Activated CD8-positive, alpha-beta memory T cell treated with anti-CD3 and anti-CD28 coated beads, Interleukin-2, amount 50 U/mL, for 48 hours (primary cell): ENCODE measurements around the gene XPNPEP1.
A peak's percentile ranks its signal among the peaks of the same experiment; 100 is the strongest.

Experiments
- DNase-seq: peaks from one replicate; pipeline ENCODE4 v3.0.0-alpha.2; 2020

XPNPEP1 gene

DNA sequence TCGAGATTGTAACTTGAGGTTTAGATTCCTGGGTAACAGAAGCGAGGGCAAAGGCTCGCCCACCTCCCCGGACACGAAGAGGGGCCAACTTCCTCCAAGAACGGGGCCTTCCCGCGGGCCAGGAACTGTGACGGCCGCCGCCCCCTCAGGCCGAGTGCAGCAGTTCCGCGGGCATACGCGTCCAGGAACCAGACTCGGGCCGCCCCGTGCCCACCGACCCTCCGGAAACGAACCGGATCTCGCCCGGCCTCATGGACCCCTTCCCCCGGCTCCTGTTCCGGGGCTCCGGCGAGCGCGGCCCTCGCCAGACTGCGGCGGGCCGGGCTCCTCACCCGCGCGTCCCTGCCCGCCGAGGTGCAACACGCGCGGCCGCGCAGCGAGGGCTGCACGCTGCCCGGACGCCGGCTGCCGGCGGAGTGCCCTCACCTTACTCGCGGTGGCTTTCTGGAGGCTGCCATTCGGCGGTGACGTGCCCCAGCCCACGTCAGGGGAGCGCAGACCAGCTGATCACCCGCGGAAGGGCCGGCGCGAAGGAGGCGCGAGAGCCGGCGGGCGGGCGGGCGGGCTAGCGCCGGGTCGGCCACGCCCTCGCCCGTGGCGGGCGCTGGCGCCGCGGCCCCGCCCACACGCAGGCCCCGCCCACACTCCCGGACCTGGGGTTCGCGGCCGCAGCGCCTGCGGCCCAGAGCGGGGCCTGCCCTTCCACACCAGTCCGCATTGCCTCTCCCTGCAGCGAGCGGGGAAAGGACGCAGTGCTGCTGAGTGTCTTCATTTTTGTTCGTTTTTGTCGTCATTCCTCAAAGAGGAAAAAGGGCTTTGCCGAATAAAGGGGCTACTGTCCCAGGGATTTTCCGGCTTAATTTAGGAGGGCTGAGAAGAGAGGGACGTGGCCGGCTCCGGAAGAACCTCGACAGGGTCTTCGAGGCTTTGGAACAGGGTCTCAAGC lies at the start of gene XPNPEP1:
Gene XPNPEP1 (minus strand): TSS at position 536 of the 946 bp plus-strand sequence. CDS start 78 bp downstream, at position 458.
- peak; percentile 89 for DNase-seq

DNA sequence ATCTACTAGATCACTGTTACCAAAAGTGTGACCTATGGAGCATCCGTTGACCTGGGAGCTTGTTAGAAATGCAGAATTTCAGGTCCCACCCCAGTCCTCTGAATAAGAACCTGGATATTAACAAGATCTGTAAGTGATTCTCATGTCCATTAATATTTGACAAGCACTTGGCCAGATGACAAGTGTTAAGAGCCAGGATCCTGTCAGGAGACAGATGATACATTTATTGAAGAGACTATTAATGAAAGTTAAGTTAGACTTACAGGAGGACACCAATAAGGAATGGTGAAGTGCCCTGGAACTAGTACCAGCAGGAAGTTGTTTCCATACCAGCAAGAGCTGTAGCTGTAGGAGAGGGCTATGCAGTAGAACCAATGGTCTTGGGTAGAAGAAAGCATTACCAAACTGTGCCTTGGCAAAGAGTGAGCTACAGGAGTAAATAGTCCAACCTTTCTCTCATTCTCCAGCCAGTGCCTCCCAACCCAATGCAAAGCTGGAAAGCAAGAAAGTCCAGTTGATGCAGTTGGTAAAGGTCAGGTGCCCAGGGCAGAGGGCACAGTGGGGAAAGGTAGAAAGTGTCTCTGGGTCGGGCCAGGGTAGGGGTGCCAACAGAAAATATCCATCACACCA lies 49.2 kb upstream of the XPNPEP1 start:
- no peak for DNase-seq

DNA sequence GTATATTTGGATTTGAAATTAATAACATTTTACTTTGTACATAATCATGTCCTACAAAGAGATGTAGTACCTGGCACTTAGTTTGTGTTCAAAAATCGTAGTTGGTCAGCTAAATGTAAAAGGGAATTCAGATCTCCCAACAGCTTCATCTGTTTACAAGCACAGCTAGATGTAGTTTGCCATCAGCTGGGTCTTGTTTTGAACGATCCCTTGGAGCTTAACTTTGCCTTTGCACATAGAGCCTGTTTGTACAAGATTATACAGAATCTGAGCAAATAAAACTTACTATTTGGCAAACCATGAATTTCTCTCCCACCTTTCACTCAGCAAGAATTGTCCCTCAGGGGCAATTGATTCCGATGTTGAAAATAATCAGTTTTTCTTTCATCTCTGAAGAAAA lies 48.3 kb upstream of the XPNPEP1 start:
- no peak for DNase-seq

DNA sequence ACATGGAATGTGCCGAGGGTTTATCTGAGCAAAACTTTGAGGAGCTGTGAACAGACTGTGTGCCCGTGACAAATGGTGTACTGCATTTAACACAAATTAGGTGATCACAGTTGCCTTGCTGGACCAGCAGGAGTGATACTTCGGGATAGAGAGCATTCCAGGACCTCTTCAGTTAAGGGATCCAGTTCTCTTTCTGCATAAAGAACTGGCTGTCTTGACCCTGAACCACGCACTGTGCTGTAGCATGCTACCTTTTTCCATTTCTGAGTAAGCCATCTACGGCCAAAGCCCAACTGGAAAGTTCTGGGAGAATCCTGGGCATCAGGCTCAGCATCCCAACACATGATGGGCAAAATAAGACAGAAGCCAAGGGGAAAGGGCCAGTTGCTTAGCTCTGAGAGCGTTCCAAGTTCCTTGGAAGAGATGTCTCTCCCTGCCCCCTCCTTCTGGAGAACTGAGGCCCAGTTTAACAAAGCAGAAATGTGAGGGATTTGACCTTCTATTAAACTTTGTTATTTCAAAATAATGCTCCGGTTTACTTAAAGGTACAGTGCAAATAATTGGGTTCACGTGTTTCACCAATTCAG lies 46.5 kb upstream of the XPNPEP1 start:
- no peak for DNase-seq

DNA sequence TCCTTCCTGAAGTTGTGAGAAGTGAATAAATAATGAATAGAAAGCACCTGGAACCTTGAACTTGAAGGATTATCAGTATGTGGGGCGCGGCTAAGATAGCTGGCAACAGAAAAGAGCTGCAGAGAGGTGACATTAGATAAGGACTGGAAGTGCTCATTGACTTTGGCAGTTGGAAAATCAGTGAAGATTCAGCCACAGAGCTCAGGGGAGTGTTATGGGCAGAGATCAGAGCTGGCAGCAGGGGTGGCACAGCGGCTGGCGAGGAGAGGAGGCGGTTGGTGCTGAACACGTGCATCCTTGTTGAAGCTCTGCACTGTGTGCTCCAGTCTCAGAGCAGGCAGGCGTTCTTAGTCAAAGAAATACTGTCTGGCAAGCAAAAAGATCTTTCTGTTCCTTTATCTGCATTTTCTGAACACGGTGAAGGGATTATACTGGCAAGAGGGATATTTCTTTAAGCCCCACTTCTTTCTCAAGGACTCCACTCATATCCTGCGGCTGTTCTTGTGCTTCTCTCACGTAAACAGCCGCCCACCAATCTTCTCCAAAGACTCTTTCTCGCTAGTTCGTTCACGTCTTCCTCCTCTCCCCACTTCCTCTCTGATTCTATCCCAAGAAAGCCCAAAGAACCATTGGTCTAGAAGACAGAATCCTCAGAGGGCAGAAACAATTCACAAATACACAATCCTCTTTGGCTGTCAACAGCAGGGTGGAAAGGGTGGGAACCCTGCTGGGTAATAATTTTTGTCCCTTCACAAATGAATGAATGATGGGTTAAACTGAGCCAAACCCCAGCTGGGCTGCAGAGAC lies 45.8 kb upstream of the XPNPEP1 start:
- DNase-seq: no peak

DNA sequence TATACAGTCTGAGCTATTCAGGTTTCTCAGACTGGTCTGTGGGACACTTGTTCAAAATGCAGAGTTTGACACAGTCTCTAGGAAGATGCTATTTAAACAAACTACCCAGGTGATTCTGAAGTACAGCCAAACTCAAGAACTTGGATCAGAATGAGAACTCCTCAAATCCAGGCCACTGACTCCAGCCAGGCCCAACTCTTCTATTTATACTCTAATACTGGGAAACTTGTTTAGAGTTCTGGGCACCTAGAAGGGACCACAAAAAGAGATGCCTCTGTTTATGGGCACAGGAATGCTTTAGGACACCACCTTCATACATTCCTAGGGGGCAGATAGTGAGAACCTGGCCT lies 44.4 kb upstream of the XPNPEP1 start:
- DNase-seq: no peak

DNA sequence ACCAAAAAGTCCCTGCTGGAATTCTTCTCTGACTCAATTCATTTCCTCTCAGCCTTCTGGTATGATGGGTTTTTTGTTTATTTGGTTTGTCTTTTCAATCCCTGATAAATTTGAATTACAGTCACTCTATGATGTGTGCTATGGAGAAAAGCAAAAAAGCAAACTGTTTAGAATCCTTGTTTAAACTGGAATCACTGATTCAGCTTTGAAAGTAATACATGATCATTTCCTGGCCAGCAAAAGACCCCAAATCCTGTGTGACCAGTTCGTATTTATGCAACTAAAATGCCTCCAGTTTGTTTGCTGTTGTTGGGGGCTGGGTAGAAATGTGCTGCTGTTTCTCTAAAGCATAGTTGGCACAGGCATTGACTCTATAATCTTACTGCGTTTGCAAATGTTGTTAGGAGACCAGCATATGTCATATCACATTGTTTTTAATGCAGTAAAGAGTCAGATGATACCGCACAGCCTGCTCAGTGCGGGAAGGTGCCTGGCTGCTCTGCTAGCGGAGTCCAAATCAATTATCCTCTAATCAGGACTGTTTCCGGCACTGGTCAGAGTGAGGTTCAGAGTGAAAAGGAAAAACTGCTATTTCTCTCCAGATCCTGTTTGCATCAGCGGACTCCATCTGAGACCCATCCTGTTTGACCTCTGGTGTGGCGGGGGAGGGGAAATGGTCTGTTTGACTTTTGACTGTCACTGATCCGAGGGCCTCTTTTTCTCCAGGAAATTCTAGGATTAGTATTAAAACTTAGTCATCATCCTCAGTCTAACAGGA lies 43.8 kb upstream of the XPNPEP1 start:
- DNase-seq: no peak

DNA sequence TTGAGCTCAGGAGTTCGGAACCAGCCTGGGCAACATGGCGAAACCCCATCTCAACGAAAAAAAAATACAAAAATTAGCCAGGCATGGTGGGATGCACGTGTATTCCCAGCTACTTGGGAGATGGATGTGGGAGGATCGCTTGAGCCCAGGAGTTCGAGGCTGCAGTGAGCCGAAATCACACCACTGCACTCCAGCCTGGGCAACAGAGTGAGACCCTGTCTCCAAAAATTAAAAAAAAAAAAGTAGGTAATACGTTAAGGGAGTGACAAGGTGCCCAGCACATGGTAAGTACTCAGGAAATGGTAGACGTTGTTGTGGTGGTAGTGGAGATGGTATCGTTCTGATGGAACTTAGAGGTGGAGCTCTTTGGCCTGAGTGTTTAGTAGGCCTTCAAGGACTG lies 41.0 kb upstream of the XPNPEP1 start:
- no peak for DNase-seq

DNA sequence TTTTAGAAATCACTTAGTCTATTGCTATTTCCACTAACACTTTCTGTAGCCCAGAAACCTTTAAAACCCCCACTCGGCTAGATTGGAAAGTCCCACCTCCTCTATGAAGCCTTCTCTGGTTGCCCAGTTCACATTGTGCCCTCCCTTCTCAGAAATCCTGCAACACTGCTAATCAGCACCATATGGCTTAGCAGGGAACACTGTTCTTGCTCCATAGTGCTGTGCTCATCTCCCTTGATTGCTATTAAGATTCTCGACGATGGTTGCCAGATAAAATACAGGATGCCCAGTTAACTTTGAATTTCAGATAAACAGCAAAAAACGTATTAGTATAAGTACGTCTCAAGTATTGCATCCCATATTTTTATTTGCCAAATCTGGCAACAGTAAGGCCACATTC lies 40.1 kb upstream of the XPNPEP1 start:
- DNase-seq: no peak

DNA sequence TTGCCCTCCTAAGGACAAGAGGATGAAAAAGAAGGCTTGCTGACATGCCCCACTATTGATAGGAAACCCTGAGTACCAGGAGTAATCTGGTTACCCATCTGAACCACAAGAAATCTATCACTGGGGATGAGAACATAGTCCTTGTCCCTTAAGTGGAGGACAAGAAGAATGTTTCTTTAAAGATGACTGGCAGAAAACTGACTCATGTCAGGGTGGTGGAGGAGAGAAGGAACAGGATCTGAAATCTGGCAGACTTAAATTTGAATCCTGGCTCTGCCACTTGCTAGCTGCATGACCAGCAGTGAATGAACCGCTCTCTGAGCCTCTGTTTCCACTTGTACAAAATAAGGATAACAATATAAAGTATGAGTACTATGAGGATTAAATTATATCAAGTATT lies 38.9 kb upstream of the XPNPEP1 start:
- no peak for DNase-seq

DNA sequence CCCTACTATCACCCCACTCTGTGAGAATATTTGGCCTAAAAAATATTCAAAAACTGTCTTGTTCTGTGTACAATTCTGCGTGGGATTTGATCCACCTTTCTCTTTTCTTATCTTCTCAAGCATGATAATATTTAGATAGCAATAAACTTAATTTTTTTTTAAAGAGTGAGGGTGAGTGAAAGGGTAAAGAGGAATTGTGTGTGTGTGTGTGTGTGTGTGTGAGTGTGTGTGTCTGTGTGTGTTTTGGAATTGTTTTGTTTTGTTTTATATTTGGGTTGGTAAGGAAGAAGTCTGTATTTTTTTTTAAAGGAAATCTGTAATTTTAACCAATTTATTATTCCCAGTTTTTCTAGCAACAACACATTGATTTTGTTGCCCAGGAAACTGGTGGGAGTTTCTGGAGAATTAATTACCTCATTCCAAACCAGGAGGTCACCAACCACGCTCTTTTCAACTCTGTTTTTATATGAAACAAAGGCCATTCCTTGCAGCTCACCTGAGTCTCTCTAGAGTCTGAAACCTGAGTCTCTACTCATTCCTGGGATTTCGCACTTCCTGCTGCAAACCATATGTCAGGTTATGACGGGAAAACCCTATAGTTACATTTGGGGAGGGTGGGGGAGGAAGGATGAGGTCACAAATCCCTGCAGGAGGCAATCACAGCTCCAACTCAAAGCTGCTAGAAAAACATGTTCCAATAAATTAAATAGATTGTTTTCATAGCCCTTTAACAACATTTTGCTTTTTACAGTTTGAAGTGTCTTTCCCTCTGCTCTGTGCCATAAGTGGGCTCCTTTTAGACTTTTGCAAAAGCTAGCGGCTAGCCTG lies 38.1 kb upstream of the XPNPEP1 start:
- no peak for DNase-seq

DNA sequence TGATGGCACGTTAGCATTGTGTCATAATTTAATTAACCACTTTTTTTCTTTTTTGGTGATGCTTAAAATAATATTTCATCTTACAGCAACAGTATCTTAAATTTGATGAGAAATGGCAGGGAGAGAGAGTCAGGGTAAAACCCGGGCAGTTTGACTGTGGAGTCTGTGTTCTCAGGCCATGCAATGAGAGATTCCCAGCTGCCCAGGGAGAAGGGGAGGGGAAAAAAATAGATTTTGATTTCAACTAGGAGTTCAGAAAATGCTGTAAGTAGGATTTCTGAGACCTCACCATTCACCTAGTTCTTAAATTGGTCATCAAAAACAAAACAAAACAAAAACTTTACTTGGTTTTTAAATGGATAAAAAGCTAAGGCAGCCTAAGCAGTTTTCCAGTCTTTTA lies 37.4 kb upstream of the XPNPEP1 start:
- no peak for DNase-seq

DNA sequence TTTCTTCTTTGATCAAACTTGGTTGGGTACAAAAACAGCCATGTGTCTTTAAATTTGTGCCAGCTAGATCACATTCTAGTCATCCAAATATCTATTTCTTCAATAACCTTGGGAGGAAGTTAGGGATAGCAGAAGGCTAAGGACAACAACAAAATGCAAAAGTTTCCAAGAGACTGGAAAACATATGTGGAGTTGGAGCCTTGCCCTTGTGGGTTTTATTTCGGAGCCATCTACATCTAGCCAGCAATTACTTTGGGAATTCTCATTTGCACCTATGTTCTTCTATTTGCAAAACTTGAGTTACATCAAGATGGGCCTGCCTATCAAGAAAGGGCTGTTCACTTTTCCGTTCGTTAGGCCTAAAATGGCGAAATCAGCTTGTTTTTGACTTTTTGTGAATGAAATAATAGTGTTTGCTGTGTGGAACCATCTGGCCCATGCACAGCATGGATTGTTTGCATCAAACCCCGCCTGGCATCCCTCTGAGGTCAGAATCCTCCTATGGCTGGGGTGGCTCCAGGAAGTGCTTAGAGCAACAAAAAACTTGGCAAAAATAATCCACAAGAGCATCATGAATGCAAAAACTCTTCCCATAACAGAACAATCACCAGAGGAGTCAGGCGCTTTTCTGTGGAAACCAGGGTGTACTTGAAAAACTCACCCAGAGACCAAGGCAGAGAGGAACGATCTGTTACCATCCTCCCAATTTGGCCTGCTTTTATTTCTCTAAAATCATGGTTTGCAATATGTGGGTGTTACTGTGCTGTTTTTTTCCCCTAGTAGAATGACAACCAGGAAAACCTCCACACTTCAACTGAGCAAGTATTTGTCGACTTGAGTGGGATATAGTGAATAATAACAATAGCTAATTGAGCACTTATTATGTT lies 36.2 kb upstream of the XPNPEP1 start:
- no peak for DNase-seq

DNA sequence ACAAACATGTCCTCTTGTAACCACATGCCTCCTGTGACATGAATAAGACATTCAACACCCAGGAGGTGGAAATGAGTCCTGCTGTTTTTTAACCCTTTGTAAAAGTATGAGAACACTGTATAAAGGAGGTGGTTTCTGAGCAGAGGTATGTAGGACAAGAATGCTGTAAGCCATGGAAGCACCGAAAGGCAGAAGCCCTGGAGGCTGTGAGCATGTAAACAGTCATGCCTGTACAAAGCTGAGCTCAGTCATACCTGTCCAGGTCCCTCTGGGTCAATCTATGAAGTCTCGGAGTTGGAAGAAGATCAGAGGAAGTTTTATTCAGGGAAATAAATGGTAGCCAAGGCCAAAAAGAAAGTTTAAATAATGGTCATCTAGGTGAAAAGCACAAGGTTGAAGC lies 34.7 kb upstream of the XPNPEP1 start:
- DNase-seq: no peak

DNA sequence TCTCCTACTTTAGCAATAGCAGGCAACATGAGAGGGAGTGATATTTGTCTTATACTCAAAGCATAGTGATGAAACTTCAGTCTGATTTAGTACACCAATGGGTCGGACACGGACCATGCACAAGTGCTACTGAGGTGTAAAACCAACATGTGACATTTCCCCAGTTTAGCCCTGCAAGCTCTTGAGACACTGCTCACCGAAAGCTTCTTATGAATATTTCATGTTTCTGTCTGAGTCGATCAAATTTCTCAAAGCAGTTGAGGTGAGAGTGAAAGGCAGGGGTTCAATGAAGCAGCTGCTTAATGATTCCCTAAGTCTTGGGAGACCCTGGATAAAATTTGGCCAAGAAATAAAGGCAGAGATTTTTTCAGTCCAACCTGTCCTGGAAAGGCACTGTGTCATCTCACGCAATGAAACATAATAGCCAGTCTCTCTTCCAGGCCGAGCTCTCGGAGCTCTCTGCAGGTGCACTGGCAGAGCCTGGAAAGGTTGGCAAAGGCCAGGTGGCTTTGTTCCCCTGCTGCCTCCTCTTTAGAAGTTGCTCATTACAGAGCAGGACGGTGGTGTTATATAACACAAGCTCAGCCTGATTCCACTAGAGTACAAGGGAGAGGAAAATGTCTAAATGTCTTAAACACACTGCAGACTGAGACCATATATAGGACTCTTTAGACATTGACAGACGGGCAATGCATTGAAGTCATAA lies 33.9 kb upstream of the XPNPEP1 start:
- DNase-seq: no peak

DNA sequence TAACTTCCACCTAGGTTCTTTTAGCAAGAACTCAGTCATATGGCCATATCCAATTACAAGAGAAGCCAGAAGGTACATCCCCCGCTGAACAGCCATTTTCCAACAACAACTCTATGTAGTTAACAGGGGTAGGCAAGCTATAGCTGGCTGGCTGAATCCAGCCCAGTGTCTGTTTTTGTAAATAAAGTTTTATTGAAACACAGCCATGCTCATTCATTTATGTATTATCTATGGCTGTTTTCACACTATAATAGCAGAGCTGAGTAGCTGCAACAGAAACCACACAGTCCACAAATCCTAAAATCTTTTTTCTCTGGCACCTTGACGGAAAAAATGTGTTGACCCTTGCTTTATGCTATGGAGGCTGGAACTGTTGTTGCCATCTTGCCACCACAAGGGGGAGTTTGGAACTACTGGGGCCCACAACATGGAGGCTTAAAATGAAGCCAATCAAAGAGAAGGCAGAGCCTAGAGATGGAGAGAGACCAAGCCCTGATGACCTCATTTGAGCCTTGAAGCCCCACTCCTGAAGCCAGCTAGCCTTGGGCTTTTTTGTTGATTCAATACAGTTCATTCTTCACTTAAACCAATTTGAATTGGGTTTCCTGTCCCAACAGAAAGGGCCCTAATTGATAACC lies 33.3 kb upstream of the XPNPEP1 start:
- DNase-seq: no peak

DNA sequence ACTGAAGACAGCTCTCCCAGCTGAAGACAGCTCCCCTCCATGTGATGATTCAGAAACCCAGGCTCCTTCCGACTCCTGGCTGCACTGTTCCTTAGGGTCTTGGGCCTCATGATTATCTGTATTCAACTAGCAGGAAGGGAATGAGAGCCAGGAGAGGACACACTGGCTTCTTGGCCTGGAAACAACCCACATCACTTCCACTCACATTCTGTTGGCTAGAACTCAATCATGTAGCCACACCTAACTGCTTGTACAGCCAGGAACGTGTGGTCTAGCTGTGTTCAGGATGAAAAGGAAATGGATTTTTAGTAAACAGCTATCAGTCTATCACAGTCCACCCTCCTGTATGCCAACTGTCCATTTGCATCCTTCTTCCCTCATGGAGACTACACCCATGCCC lies 30.5 kb upstream of the XPNPEP1 start:
- DNase-seq: no peak

DNA sequence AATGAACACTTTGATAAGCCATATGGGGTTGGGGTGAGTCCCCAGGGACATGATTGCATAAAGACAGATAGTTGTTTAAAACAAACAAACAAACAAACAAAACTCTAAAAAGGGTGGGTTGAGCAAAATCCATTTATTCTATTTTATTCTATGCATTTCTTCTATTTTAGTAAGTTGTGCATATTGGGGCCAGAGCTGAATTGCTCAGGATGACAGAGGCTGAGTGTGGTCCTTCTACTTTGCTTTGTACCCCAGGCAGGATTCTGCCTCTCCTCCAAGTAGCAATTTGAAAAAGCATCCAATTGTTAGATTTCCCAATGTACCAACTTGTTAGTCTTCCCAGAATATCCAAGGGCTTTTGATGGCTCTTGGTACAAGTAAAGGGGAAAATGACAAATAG lies 29.2 kb upstream of the XPNPEP1 start:
- no peak for DNase-seq
